HEK293 (cell line): ENCODE results near the gene PHKB.

Source experiments
- CTCF ChIA-PET: fragments of 350-600 bp; formaldehyde crosslinking; extraction: SDS; loops from one replicate; lab custom pipeline; 2021; ENCODE audit warnings: antibody characterized with exemption; lab: Yijun Ruan, JAX
- POLR2A ChIA-PET: fragments of 300-600 bp; formaldehyde crosslinking; extraction: SDS; loops from one replicate; lab custom pipeline; 2020; ENCODE audit warnings: antibody characterized with exemption, inconsistent platforms; lab: Yijun Ruan, JAX
- H3K27ac ChIP-seq: fragments of 200-500 bp; sonication (Bioruptor generic); 2 replicates; pipeline ENCODE4 v1.5.1; 2014; ENCODE audit warnings: low read depth, low read length, control low read depth, inconsistent platforms; ENCODE audit errors: extremely low read depth
- H3K36me3 ChIP-seq, 2 experiments: fragments of 200-500 bp in 1 of 2; sonication (Bioruptor generic) in 1 of 2; 1 replicate in 1 of 2; 2 replicates in 1 of 2; pipeline ENCODE4 v1.5.1; 2014 to 2017; ENCODE audit warnings: inconsistent platforms in 2 of 2, low read length in 2 of 2; ENCODE audit not compliant: control insufficient read depth in 2 of 2, insufficient read depth in 1 of 2
- H3K4me1 ChIP-seq: fragments of 200-500 bp; sonication (Bioruptor generic); 2 replicates; pipeline ENCODE4 v1.5.1; 2014; ENCODE audit warnings: mild to moderate bottlenecking, low read length, inconsistent platforms; ENCODE audit not compliant: control insufficient read depth, insufficient read depth
- H3K4me3 ChIP-seq: 2 replicates; pipeline ENCODE4 v1.5.1; 2011; ENCODE audit warnings: low read depth, mild to moderate bottlenecking, control low read depth, low read length, moderate library complexity
- H3K9me3 ChIP-seq: fragments of 200-500 bp; sonication (Bioruptor generic); 2 replicates; pipeline ENCODE4 v1.5.1; 2014; ENCODE audit warnings: low read depth, low read length, inconsistent platforms; ENCODE audit not compliant: control insufficient read depth, insufficient read depth
- BCL11A ChIP-seq: fragments of 450-650 bp; formaldehyde crosslinking; IDR thresholded peaks from 2 replicates; pipeline ENCODE4 v1.5.1; 2016; ENCODE audit warnings: low read depth, missing biosample characterization, missing genetic modification characterization
- CTCF ChIP-seq: fragments of 450-650 bp; formaldehyde crosslinking; IDR thresholded peaks from 2 replicates; pipeline ENCODE4 v1.5.1; 2016; ENCODE audit warnings: missing biosample characterization, missing genetic modification characterization
- GLIS1 ChIP-seq: fragments of 450-650 bp; formaldehyde crosslinking; IDR thresholded peaks from 2 replicates; pipeline ENCODE4 v1.5.1; 2016; ENCODE audit warnings: missing biosample characterization, missing genetic modification characterization
- GLIS2 ChIP-seq: fragments of 450-650 bp; formaldehyde crosslinking; IDR thresholded peaks from 2 replicates; pipeline ENCODE4 v1.5.1; 2016; ENCODE audit warnings: missing biosample characterization, missing genetic modification characterization
- REST ChIP-seq: fragments of 450-650 bp; formaldehyde crosslinking; IDR thresholded peaks from 2 replicates; pipeline ENCODE4 v1.5.1; 2016; ENCODE audit warnings: missing biosample characterization, missing genetic modification characterization
- SP3 ChIP-seq: fragments of 450-650 bp; formaldehyde crosslinking; IDR thresholded peaks from 2 replicates; pipeline ENCODE4 v1.5.1; 2016; ENCODE audit warnings: missing biosample characterization, missing genetic modification characterization
- TCF7L2 ChIP-seq: IDR thresholded peaks from 2 replicates; pipeline ENCODE4 v1.6.1; 2011; ENCODE audit warnings: low read depth, mild to moderate bottlenecking, inconsistent platforms, low read length, moderate library complexity, borderline replicate concordance
- ZNF155 ChIP-seq: fragments of 450-650 bp; formaldehyde crosslinking; IDR thresholded peaks from 2 replicates; pipeline ENCODE4 v1.5.1; 2016; ENCODE audit warnings: missing biosample characterization, missing genetic modification characterization
- ZNF223 ChIP-seq: fragments of 450-650 bp; formaldehyde crosslinking; IDR thresholded peaks from 2 replicates; pipeline ENCODE4 v1.5.1; 2016; ENCODE audit warnings: missing biosample characterization, missing genetic modification characterization
- ZNF324 ChIP-seq: fragments of 450-650 bp; formaldehyde crosslinking; IDR thresholded peaks from 2 replicates; pipeline ENCODE4 v1.5.1; 2016; ENCODE audit warnings: missing biosample characterization, missing genetic modification characterization
- ZNF341 ChIP-seq: fragments of 450-650 bp; formaldehyde crosslinking; IDR thresholded peaks from 2 replicates; pipeline ENCODE4; 2016; ENCODE audit warnings: low read depth, missing biosample characterization, missing genetic modification characterization
- ZNF404 ChIP-seq: fragments of 450-650 bp; formaldehyde crosslinking; IDR thresholded peaks from 2 replicates; pipeline ENCODE4 v1.5.1; 2017; ENCODE audit warnings: missing biosample characterization, missing genetic modification characterization
- ZNF423 ChIP-seq: fragments of 450-650 bp; formaldehyde crosslinking; IDR thresholded peaks from 2 replicates; pipeline ENCODE4 v1.5.1; 2016; ENCODE audit warnings: missing biosample characterization, missing genetic modification characterization
- ZNF473 ChIP-seq: fragments of 450-650 bp; formaldehyde crosslinking; IDR thresholded peaks from 2 replicates; pipeline ENCODE4 v1.5.1; 2017; ENCODE audit warnings: missing biosample characterization, missing genetic modification characterization
- ZNF692 ChIP-seq: fragments of 450-650 bp; formaldehyde crosslinking; IDR thresholded peaks from 2 replicates; pipeline ENCODE4 v1.5.1; 2016; ENCODE audit warnings: missing biosample characterization, missing genetic modification characterization
- ZNF701 ChIP-seq: fragments of 450-650 bp; formaldehyde crosslinking; IDR thresholded peaks from 2 replicates; pipeline ENCODE4 v1.5.1; 2016; ENCODE audit warnings: missing biosample characterization, missing genetic modification characterization
- TF ChIP-seq, protein P1 (sequence below): fragments of 450-650 bp; formaldehyde crosslinking; conservative IDR thresholded peaks from 2 replicates; pipeline ENCODE4 v1.5.1; 2016; ENCODE audit warnings: low read depth, missing biosample characterization, missing genetic modification characterization
- TF ChIP-seq, protein P2 (sequence below): fragments of 450-650 bp; formaldehyde crosslinking; IDR thresholded peaks from 2 replicates; pipeline ENCODE4 v1.5.1; 2016; ENCODE audit warnings: missing biosample characterization, missing genetic modification characterization
- TF ChIP-seq, protein P3 (sequence below): fragments of 450-650 bp; formaldehyde crosslinking; IDR thresholded peaks from 2 replicates; pipeline ENCODE4 v1.5.1; 2016; ENCODE audit warnings: missing biosample characterization, missing genetic modification characterization, borderline replicate concordance

PHKB gene

DNA sequence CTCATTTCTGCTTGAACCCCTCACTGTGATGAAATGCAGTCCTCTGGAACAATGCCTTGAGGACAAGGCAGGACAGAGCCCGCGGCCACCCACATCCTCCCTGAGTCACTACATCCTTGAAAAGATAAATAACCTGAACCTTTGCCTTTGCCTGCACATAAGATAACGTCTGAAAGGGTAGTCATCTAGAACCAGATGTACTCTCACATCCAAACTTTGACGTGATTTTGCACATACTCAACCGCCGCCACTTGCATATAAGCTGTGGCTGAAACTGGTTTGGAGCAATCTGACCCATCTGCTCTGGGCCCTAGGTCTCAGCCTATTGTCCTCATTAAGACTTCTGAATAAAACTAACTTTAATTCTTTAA, 252.1 kb downstream of the PHKB start (continued):
- TF ChIP-seq GLIS1 (no peak), SP3 (no peak), ZNF423 (tag by site-specific recombination) (no peak), ZNF692 (no peak), ZNF341 (no peak), CTCF (tag by site-specific recombination) (no peak), ZNF155 (tag by site-specific recombination) (no peak)
- TF ChIP-seq, all 188 proteins: peak for 0

DNA sequence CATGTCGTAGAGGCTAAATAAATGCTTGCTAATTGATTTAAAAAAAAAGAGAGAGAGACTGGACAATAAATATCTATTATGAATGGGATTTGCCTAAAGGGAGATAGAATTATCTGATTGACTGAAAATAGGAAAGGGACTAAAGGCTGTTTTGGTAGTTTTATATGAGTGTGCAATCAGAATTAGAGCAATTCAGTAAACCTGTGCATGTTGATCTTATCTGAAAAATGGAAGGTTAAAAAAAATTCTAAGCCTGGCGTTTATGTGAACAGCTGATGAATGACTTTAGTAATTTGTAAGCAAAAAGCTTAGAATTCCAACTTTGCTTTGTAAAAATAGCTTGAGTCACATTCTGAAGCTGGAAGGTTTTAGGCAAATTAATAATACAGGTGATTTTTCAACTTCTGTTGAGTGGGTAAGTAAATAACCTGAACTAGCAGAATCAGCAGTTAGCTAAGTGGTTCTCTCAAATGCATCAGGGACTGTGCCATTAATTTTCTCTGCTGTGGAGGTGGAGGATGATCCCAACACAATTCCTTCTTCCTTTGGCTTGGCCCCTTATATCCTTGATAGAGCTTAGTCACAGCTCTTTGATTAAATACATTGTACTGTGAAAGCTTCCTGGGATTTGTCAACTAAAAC, 254.4 kb downstream of the PHKB start:
- Histone ChIP-seq H3K4me1 (no peaks in the 10 kb centered on the region), H3K27ac (no peak overlapping the region), H3K36me3 (no peaks in the 10 kb centered on the region), H3K9me3 (no peaks in the 10 kb centered on the region), H3K4me3 (no peak overlapping the region)
- ChIA-PET POLR2A (no interaction called here), CTCF (no interaction called here)
- TF ChIP-seq ZNF701 (tag by site-specific recombination) (no peak), GLIS2 (tag by site-specific recombination) (no peak), ZNF324 (tag by site-specific recombination) (no peak), ZNF223 (no peak), SP3 (no peak), TCF7L2 (no peak), ZNF473 (tag by site-specific recombination) (no peak), REST (no peak), ZNF404 (no peak), BCL11A (tag by site-specific recombination) (no peak)
- TF ChIP-seq, protein P1, sequence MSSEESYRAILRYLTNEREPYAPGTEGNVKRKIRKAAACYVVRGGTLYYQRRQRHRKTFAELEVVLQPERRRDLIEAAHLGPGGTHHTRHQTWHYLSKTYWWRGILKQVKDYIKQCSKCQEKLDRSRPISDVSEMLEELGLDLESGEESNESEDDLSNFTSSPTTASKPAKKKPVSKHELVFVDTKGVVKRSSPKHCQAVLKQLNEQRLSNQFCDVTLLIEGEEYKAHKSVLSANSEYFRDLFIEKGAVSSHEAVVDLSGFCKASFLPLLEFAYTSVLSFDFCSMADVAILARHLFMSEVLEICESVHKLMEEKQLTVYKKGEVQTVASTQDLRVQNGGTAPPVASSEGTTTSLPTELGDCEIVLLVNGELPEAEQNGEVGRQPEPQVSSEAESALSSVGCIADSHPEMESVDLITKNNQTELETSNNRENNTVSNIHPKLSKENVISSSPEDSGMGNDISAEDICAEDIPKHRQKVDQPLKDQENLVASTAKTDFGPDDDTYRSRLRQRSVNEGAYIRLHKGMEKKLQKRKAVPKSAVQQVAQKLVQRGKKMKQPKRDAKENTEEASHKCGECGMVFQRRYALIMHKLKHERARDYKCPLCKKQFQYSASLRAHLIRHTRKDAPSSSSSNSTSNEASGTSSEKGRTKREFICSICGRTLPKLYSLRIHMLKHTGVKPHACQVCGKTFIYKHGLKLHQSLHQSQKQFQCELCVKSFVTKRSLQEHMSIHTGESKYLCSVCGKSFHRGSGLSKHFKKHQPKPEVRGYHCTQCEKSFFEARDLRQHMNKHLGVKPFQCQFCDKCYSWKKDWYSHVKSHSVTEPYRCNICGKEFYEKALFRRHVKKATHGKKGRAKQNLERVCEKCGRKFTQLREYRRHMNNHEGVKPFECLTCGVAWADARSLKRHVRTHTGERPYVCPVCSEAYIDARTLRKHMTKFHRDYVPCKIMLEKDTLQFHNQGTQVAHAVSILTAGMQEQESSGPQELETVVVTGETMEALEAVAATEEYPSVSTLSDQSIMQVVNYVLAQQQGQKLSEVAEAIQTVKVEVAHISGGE (tag by site-specific recombination) = no peak
- TF ChIP-seq, protein P2, sequence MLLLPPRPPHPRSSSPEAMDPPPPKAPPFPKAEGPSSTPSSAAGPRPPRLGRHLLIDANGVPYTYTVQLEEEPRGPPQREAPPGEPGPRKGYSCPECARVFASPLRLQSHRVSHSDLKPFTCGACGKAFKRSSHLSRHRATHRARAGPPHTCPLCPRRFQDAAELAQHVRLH (tag by site-specific recombination) = no peak
- TF ChIP-seq, protein P3, sequence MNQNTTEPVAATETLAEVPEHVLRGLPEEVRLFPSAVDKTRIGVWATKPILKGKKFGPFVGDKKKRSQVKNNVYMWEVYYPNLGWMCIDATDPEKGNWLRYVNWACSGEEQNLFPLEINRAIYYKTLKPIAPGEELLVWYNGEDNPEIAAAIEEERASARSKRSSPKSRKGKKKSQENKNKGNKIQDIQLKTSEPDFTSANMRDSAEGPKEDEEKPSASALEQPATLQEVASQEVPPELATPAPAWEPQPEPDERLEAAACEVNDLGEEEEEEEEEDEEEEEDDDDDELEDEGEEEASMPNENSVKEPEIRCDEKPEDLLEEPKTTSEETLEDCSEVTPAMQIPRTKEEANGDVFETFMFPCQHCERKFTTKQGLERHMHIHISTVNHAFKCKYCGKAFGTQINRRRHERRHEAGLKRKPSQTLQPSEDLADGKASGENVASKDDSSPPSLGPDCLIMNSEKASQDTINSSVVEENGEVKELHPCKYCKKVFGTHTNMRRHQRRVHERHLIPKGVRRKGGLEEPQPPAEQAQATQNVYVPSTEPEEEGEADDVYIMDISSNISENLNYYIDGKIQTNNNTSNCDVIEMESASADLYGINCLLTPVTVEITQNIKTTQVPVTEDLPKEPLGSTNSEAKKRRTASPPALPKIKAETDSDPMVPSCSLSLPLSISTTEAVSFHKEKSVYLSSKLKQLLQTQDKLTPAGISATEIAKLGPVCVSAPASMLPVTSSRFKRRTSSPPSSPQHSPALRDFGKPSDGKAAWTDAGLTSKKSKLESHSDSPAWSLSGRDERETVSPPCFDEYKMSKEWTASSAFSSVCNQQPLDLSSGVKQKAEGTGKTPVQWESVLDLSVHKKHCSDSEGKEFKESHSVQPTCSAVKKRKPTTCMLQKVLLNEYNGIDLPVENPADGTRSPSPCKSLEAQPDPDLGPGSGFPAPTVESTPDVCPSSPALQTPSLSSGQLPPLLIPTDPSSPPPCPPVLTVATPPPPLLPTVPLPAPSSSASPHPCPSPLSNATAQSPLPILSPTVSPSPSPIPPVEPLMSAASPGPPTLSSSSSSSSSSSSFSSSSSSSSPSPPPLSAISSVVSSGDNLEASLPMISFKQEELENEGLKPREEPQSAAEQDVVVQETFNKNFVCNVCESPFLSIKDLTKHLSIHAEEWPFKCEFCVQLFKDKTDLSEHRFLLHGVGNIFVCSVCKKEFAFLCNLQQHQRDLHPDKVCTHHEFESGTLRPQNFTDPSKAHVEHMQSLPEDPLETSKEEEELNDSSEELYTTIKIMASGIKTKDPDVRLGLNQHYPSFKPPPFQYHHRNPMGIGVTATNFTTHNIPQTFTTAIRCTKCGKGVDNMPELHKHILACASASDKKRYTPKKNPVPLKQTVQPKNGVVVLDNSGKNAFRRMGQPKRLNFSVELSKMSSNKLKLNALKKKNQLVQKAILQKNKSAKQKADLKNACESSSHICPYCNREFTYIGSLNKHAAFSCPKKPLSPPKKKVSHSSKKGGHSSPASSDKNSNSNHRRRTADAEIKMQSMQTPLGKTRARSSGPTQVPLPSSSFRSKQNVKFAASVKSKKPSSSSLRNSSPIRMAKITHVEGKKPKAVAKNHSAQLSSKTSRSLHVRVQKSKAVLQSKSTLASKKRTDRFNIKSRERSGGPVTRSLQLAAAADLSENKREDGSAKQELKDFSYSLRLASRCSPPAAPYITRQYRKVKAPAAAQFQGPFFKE (tag by site-specific recombination) = no peak
